ENCODE data around the gene GALNT13.

DNA sequence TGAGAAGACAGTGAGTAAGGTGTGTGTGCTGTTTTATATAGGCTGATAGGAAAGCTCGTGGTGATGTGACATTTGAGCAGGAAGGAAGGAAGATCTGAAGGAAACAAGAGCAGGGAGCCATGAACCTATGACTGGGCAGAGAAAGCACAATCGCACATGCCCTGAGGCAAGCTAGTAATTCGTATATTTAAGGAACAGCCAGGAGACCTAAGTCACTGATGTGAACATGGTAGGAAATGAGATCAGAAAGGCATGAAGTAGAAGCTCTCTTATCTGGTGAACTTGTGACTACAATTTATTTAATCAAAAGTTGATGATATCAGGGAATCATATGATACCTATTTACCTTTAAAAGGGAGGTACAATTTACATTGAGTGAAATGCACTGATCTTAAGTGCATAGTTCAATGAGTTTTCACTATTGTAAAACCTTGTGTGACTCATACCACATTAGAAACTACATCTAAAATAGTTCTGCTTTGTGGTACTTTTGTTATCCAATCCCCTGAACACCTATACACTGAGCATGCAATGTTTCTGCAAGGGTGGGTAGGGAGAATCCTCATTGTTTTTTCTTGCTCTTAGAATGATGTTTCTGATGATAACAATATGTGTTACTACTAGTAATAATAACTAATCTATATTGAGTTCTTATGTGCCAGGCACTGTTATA, 67.5 kb downstream of the GALNT13 start:
- TF ChIP-seq YY1 (IDR thresholded peaks at IDR 0.05) (no peak), TAF1 (conservative IDR thresholded peaks at IDR 0.05) (no peak), GABPA (IDR thresholded peaks at IDR 0.05 in 1 of 2, conservative IDR thresholded peaks at IDR 0.05 in 1 of 2) (no peak), NR2F2 (IDR thresholded peaks at IDR 0.05) (no peak), SP1 (IDR thresholded peaks at IDR 0.05) (no peak), RAD21 (IDR thresholded peaks at IDR 0.05) (no peak), JUND (IDR thresholded peaks at IDR 0.05) (no peak), HNF4A (conservative IDR thresholded peaks at IDR 0.05) (no peak)
- TF ChIP-seq, protein P1, sequence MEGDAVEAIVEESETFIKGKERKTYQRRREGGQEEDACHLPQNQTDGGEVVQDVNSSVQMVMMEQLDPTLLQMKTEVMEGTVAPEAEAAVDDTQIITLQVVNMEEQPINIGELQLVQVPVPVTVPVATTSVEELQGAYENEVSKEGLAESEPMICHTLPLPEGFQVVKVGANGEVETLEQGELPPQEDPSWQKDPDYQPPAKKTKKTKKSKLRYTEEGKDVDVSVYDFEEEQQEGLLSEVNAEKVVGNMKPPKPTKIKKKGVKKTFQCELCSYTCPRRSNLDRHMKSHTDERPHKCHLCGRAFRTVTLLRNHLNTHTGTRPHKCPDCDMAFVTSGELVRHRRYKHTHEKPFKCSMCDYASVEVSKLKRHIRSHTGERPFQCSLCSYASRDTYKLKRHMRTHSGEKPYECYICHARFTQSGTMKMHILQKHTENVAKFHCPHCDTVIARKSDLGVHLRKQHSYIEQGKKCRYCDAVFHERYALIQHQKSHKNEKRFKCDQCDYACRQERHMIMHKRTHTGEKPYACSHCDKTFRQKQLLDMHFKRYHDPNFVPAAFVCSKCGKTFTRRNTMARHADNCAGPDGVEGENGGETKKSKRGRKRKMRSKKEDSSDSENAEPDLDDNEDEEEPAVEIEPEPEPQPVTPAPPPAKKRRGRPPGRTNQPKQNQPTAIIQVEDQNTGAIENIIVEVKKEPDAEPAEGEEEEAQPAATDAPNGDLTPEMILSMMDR (IDR thresholded peaks at IDR 0.05; ENCODE audit: low read depth, low read length, missing input control) = no peak
- TF ChIP-seq, protein P2, sequence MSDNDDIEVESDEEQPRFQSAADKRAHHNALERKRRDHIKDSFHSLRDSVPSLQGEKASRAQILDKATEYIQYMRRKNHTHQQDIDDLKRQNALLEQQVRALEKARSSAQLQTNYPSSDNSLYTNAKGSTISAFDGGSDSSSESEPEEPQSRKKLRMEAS (IDR thresholded peaks at IDR 0.05) = no peak
- TF ChIP-seq, protein P3, sequence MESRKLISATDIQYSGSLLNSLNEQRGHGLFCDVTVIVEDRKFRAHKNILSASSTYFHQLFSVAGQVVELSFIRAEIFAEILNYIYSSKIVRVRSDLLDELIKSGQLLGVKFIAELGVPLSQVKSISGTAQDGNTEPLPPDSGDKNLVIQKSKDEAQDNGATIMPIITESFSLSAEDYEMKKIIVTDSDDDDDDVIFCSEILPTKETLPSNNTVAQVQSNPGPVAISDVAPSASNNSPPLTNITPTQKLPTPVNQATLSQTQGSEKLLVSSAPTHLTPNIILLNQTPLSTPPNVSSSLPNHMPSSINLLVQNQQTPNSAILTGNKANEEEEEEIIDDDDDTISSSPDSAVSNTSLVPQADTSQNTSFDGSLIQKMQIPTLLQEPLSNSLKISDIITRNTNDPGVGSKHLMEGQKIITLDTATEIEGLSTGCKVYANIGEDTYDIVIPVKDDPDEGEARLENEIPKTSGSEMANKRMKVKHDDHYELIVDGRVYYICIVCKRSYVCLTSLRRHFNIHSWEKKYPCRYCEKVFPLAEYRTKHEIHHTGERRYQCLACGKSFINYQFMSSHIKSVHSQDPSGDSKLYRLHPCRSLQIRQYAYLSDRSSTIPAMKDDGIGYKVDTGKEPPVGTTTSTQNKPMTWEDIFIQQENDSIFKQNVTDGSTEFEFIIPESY (IDR thresholded peaks at IDR 0.05) = no peak

Measured in liver (tissue), 3 donors.